CD4-positive, alpha-beta T cell treated with Interleukin-15 for 1 hour (primary cell): ENCODE results near the gene NUDT19.
"Not testable (repeated sequence)": the region's sequence is repeated elsewhere in the genome, so short reads cannot be mapped to it uniquely, and the experiment has no call there.

Experiments used
- DNase-seq: peaks from one replicate; pipeline ENCODE4 v3.0.0-alpha.2; 2020

The NUDT19 gene

GRCh38 chr19:32691291-32691951 is at the start of gene NUDT19:
NUDT19 (plus strand) TSS chr19:32691821; CDS start chr19:32691961, 140 bp downstream.
- DNase-seq, result peak; percentile 77

- peak; percentile 74 for DNase-seq
Measured at GRCh38 chr19:32642771-32643170, 48.9 kb upstream of the NUDT19 start.

DNA sequence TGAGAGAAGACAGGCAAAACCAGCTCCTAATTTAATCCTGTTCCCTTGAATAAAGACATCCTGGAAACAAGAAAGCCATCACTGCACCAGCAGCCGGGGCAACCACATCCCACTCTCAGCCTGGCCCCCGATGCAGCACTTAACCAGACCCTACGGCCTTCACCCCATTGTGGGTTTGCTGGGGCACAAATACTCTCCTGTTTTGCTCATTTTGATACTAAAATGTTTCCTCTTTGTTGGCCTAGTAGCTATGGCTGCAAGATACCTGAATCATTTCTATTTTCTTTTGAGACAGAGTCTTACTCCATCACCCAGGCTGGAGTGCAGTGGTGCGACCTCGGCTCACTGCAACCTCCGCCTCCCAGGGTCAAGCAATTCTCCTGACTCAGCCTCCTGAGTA is 45.1 kb upstream of the NUDT19 start:
- no peak for DNase-seq

- no peak for DNase-seq
Measured at GRCh38 chr19:32647361-32647760, 44.3 kb upstream of the NUDT19 start.

DNA sequence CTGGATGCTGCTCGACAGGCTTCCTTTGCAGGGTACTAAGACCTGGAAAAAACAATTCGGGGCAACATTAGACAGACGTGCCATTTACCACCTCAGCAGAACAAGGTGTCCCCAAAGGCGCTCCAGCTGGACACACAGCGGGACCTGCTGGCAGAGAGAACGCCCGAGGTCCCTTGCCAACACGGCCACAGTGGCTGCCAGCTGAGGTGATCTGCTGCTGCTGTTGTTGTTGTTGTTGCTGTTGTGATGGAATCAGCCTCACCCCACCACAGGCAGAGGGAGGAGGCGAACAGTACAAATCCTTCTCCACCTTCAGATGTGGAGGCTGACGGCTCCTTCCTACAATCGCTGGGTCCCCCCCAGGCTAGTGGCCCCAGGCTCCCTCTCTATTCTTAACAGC is 41.9 kb upstream of the NUDT19 start:
- DNase-seq, result no peak

DNA sequence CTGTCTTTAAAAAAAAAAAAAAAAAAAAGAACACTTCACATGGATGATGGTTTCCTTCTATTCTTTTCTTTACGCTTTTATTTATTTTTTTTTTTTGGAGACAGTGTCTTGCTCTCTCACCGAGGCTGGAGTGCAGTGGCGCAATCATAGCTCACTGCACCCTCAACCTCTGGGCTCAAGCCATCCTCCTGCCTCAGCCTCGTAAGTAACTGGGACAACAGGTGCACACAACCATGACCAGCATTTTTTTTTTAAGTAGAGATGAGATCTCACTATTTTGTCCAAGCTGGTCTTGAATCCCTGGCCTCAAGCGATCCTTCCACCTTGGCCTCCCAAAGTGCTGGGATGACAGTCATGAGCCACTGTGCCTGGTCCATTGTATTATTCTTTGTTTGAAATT is 41.0 kb upstream of the NUDT19 start:
- DNase-seq, result no peak

GRCh38 chr19:32651729-32652140 is 39.9 kb upstream of the NUDT19 start:
- DNase-seq, result no peak

DNA sequence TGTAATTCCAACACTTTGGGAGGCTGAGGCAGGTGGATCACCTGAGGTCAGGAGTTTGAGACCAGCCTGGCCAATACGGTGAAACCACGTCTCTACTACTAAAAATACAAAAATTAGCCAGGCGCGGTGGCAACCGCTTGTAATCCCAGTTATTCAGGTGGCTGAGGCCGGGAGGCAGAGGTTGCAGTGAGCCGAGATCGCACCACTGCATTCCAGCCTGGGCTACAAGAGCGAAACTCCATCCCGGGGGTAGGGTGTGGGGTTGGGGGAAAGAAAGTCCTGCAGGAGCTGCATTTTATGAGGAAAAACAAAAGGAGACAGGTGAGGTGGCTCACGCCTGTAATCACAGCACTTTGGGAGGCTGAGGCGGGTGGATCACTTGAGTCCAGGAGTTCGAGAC is 39.3 kb upstream of the NUDT19 start:
- DNase-seq, result not testable (repeated sequence)

DNA sequence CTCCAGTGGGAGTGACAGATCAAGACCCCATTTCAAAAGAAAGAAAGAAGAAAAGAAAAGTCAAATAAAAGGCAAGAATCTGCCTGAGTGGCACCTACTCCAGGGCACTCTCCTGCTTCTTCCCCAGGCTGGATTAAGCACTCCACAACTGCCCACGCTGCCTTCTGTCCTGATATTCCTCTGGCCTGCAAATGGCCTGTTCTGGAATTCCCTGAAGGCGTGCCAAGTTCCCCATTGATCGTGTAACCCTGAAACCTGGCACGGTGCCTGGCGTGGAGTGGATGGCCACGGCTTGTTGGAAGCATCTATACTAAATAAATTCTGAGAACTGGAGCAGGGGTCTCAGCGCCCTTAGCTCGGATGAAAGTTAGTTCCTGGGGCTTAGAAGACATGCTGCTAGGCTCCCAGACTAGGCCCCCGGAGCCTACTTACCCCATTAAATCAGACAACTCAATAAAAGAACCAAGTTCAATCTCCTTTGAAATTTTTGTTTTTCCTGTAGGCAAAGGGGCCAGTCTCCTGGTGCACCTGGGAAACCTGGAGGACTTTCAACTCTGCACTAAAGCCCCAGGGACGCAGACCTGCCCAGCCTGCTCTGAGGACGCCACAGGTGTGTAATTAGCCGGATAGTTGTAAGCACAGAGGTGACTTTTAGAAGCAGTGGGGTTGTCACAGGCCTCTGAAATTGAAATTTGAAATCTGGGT is 38.6 kb upstream of the NUDT19 start:
- DNase-seq, result no peak

DNA sequence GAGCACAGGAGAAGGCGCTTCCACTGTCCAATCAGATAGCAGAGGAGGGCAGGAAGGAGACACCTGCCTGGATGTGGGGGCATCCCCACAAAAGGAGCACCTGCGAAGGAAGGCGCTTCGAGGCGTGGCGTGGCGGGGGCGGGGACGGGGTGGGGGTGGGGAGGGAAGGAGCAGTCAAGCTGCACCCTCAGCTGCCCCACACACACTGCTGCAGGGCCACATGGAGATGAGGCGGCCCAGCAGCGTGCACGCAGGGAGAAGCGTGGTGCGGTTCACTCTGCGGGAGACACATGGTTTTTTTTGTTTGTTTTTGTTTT is 38.1 kb upstream of the NUDT19 start:
- no peak for DNase-seq

GRCh38 chr19:32656379-32656778 is 35.2 kb upstream of the NUDT19 start:
- DNase-seq, result not testable (repeated sequence)

- no peak for DNase-seq
Measured at GRCh38 chr19:32658075-32658474, 33.5 kb upstream of the NUDT19 start.

DNA sequence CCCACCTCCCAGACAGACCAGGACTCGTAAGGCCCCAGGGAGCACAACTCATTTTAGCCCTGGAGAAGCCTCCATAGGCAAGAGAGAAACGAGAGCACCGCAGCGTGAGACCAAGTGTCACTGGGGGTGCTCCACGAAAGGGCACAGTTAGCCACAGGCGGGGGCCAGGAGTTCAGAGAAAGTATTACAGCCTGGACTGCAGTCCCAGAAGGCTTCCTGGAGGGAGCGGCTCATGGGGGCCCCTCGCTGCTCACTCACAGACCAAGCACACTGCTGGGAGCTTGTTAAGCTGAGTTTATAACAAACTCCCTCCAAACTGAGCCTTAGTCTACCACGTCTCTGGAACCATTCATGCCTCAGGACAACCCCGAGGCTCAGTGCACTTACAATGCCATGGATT is 33.1 kb upstream of the NUDT19 start:
- no peak for DNase-seq

- DNase-seq, result no peak
Measured at GRCh38 chr19:32661318-32661717, 30.3 kb upstream of the NUDT19 start.

DNA sequence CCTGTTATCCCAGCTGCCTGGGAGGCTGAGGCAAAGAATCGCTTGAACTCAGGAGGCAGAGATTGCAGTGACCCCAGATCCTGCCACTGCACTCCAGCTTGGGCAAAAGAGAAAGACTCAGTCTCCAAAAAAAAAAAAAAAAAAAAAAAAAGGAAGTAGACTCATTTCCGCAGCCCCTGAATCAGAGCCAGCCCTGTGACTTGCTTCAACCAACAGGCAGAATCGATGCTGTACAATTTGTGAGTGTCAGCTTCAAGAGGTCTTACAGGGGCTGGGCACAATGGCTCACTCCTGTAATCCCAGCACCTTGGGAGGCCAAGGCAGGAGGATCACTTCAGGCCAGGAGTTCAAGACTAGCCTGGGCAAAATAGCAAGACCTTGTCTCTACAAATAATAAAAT is 29.4 kb upstream of the NUDT19 start:
- peak; percentile 25 for DNase-seq

GRCh38 chr19:32666084-32666483 is 25.5 kb upstream of the NUDT19 start:
- no peak for DNase-seq

DNA sequence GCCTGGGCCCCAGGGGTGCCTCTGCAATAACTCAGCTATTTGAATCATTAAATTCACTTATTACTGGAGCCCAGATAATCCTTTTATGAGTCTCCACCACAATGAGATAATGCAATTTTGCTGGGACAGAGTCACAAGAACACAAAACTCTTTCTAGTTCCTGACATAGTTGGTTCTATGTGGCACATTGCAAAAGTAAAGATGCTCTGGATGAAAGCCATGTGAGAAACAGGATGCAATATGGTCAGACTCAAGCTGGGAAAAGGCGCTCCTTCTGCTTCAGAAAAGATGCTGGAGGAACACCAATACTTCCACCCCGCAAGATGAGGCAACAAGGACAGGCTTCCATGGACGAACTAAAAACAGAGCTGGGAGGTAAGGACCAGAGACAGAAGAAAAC is 22.3 kb upstream of the NUDT19 start:
- DNase-seq, result no peak

DNA sequence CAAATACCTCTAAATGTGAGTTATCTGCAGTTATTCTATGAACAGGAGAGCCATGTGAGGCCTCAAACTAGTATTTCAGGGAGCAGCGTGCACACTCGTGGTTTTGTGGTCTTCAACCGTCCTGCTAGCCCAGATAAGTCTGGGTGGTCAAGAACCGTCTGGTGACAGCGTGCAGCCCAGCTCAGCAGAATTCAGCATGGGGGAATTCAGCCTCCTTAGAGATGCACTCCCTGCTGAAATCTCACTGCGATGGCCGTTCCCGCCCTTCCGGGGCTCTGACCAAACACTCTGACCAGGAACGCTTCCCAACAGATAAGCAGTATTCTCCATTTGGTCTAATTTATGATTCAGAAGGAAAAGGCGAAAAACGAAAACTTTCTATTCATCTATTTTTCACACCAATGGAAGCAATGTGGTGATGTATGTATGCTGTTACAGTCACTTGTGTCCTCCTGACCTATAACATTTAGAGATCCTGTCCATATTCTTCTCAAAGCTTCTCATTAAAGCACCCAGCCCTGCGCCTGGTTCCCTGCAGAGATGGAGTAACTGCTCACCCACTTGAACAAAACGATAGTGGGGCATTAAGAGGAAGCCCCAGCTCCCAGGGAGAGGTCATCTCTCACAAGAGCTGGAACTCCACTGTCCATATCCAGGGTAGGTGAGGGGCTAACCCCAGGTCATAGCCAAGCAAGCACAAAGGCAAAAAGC is 19.6 kb upstream of the NUDT19 start:
- no peak for DNase-seq

DNA sequence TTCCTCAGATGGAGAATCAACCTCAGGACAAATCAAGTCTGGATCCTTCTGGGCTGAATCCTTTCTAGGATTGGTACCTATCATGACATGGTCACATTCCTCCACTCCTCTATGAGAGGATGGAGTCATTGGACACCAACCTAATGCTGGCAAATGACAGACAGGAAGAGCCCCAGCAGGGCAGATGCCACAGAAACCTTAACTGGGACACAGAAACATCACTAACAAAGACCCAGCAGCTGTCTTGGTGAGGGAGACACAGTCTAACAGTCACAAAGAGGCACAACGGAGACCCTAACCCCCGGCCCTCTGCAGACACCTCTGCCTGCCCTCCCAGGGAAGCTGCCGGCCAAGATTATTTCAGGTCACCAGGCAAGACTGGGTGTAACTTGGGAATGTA is 18.8 kb upstream of the NUDT19 start:
- no peak for DNase-seq

DNA sequence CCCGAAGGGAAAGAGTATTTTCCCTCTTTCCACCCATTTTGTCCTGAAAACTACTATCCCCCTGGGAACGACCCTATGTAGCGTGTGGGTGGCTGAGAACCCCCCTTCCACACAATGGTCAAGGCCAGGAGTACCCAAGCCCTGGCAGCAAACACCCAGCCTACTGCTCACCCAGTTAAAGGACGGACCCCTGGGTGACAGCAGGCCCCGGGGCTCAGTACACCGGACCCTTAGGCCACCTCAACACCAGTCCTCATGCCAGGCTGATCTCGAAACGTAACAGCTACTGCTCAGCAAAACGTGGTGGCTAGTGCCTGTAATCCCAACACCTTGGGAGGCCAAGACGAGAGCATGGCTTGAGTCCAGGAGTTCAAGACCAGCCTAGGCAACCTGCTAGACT is 18.0 kb upstream of the NUDT19 start:
- DNase-seq, result no peak

DNA sequence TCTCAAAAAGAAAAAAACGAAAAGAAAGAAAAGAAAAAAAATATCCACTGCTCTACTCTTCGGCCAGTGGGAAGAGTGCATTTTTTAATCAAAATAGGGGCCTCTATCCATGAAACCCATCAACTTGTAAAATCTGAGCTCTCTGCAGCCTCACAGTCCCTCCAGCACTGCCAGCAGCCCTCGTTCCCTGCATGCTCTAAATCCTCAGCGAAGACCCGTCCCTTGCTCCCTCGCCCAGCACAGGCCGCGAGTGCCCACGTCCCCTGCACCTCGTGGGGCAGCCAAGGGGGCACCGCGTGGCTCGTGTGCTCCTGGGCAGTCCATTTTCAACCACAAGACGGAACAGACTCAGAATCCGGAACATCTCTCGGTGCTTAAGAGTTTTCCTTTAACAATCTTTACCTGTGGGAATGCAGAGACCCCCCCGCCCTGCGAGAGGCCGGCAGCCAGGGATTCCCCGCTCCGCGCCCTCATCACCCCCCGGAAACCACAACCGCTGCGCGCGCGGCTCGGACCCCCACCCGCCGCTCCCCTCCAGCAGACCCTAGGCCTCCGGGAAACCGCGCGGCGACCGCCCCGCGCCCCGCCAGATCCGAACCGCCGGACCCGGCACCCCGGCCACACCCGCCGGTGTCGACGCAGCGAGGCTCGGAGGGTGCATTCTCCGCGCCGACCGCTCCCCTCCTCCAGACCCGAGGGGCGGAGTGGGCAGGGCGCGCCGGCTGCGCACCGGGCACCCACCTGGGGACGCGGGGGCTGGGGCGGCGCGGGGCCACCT is 17.3 kb upstream of the NUDT19 start:
- no peak for DNase-seq

- peak; percentile 97 for DNase-seq
Measured at GRCh38 chr19:32674931-32675719, 16.5 kb upstream of the NUDT19 start, which contains the start of gene ANKRD27. ANKRD27 (minus strand) TSS chr19:32675180; CDS start chr19:32659015, 16,165 bp downstream.
